Putamen (tissue), 1 donor: ENCODE measurements around the gene RAD23A.
A peak's percentile ranks its signal among the peaks of the same experiment; 100 is the strongest.
"Not testable (repeated sequence)": the region's sequence is repeated elsewhere in the genome, so short reads cannot be mapped to it uniquely, and the experiment has no call there.

Experiments used
- DNase-seq: peaks from one replicate; pipeline ENCODE4 v3.0.0-alpha.2; 2016; ENCODE audit warnings: low spot score

Gene RAD23A

GRCh38 chr19:12955575-12955974, 9.9 kb downstream of the RAD23A start:
- not testable (repeated sequence) for DNase-seq

- DNase-seq, result no peak
Measured at GRCh38 chr19:12955996-12956395, 10.3 kb downstream of the RAD23A start.

- DNase-seq, result peak; percentile 74
Measured at GRCh38 chr19:12956446-12957388, 11.1 kb downstream of the RAD23A start, which contains the start of gene GADD45GIP1. Gene GADD45GIP1 (minus strand): TSS chr19:12957223. CDS start chr19:12957212, 11 bp downstream.

- not testable (repeated sequence) for DNase-seq
Measured at GRCh38 chr19:12957389-12957952, 11.8 kb downstream of the RAD23A start.

GRCh38 chr19:12959481-12959880, 13.8 kb downstream of the RAD23A start:
- no peak for DNase-seq

DNA sequence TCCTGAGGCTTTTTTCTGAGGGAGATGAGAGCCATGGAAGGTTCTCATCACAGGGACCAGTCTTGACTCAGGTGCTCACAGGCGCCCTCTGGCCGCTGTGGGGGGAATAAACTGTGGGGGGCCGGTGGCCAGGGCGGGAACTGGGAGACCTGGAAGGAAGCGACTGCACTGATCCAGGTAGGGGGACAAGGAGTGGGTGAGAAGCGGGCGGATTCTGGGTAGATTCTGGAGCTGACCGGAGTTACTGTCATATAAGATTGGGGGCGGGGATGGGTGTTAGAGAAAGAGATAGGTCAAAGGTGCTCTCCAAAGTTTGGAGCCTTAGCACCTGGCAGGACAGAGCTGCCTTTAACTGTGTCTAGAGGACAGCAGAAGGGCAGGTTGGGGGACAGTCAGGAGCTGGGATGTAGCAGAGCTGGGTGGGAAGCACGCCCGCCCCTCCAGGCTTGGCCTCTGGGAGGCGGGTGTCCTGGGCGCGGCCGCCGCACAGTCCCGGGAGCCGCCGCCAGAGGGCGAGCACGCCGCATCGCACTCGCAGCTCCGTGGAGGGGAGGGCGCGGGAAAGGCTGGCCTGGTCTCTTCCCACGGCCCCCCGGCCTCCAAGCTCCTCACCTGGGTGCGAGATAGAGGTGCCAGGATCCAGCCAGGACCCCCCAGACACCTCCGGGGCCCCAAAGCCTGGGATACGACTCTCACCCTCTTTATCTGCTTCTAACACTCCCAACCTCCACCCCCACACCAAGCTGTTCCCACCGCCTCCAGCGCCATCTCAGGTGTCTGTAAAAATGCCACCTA, 19.6 kb downstream of the RAD23A start:
- peak; percentile 58 for DNase-seq

- DNase-seq, result no peak
Measured at GRCh38 chr19:12965812-12966135, 20.1 kb downstream of the RAD23A start.

GRCh38 chr19:12967907-12968306, 22.2 kb downstream of the RAD23A start:
- DNase-seq, result no peak

GRCh38 chr19:12969292-12969988, 23.8 kb downstream of the RAD23A start, which contains the start of gene DAND5:
Gene DAND5 (plus strand): TSS chr19:12969576. CDS start chr19:12969661, 85 bp downstream.
- peak; percentile 51 for DNase-seq

DNA sequence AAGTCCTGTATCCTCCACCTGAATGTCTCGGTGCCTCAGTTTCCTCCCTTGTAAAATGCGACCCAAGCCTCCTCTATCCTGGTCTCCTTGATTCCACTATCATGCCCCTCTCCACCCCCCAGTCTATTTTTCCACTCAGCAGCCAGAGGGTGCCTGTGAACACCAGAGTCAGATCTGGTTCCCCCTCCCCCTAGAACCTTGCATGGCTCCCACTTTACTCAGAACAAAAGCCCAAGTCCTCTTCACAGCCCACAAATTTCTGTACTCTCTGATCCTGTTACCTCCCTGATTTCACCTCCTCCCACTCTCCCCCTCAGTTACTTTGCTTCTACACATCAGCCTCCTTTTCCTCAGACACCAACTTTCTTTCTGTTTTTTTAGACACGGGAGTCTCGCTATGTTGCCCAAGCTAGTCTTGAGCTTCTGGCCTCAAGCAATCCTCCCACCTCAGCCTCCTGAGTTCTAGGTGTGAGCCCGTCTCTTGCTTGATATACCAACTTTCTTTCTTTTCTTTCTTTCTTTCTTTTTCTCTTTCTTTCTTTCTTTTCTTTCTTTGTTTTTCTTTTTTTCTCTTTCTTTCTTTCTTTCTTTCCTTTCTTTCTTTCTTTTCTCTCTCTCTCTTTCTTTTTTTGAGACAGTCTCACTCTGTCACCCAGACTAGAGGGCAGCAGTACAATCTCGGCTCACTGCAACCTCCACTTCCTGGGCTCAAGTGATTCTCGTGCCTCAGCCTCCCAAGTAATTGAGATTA, 24.6 kb downstream of the RAD23A start:
- peak; percentile 60 for DNase-seq

GRCh38 chr19:12973236-12973635, 27.6 kb downstream of the RAD23A start:
- DNase-seq, result no peak

DNA sequence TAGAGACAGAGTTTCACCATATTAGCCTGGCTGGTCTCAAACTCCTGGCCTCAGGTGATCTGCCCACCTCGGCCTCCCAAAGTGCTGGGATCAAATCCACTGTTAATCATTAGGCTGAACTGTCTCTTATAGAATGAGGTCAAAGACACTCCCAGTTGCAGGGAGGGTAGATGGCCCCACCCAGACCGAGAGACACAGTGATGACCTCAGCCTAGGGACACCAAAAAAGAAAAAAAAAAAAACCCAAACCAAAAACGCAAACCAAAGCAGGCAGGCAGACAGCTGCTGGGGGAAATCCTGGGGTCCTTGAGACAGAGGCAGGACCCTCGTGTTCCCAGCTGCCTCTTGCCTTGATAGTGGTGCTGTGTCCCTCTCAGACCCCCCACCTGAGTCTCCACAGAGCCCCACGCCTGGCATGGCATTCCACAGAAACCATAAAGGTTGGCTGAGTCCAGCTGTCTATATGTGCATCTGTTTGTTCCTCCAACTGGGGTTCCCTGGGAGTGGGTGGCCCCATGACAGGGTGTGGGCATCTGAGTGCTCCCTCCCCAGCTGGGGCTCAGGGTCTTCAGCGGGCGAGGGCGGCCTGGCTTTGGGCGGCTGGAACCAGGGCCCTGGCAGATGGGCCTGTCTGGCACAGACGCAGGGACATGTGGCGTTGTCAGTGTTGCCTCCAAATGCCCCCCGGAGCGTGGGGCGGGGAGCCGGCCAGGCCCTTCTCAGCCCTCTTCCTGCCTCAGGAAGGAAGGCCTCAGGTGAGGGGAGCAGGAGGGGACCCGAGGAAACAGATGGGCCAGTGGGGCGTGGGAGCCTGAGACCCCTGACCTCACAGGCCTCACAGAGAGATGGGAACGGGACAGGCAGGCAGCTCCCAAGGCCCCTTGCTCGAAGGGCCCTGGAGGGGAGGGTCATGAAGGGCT, 28.9 kb downstream of the RAD23A start:
- DNase-seq, result no peak

DNA sequence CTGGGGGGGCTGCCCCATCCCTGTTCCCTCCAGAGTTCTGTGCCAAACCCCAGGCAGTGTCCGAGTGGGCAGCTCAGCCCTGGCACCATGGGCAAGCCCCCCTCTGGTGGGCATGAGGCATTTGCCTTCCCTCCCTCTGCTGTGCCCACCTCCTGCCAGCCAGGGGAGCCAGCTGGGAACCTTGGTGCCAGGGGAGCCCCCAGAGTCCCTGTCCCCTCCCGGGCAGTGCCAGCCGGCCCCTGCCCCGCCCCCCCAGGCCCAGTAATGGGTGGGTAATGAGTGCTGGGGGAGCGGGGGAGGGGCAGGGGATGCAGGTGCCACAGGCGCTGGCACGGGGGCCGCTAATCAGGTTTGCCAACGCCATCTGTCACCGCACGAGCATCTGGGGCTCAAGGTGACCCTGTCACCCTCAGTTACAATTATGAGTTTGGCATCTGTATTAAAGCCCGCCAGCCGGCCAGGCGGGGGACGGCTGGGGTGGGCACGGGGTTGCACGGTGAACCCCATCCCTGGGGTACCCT, 29.6 kb downstream of the RAD23A start:
- DNase-seq, result no peak

DNA sequence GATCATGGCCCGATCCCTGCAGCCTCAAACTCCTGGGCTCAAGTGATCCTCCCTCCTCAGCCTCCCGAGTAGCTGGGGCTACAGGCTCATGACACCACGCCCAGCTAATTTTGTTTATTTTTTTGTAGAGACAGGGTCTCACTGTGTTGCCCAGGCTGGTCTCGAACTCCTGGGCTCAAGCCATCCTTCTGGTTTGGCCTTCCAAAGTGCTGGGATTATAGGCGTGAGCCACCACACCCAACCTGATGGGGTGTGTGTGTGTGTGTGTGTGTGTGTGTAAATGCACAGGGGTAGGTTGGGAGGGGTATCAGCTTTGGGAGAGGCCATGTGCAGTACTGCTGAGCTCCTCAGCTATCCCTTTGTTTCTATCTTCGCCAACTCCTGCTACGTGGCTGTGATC, 30.4 kb downstream of the RAD23A start:
- not testable (repeated sequence) for DNase-seq

DNA sequence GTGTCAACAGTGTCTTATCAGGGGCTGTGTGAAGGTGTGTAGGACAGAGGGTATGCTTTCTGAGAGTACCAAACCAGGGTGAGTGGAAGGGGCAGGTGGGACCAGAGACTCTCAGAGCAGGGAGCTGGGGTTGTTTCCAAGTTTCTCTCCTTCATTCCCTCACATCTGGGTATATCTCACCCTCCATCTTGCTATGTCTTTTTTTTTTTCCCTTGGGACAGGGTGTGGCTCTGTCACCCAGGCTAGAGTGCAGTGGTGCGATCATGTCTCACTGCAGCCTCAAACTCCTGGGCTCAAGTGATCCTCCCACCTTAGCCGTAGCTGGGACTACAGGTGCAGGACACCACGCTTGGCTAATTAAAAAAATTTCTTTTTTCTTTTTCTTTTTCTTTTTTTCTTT, 34.3 kb downstream of the RAD23A start:
- no peak for DNase-seq

DNA sequence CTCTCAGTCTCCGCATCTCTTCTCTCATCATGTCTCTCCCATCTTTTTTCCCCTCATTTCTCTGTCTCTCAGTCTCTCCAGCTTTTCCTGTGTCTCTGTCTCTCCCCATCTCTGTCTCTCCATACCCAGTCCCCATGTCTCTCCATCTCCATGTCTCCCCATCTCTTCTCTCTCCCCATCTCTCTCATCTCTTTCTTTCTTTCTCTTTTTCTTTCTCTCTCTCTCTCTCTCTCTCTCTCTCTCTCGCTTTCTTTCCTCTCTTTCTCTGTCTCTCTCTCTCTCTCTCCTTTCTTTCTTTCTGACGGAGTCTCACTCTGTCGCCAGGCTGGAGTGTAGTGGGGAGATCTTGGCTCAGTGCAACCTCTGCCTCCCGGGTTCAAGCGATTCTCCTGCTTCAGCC, 37.0 kb downstream of the RAD23A start:
- no peak for DNase-seq

DNA sequence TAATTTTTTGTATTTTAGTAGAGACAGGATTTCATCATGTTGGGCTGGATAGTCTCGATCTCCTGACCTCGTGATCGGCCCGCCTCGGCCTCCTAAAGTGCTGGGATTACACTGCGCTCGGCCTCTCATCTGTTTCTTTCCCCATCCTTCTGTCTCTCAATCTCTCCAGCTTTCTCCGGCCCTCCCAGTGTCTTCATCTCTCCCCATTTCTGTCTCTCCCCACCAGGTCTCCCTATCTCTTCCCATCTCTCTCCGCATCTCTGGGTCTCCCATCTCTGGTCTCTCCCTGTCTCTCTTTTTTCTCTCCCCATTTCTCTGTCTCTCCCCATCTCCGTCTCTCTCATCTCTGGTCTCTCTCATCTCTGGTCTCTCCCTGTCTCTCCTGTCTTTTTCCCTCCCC, 37.4 kb downstream of the RAD23A start:
- no peak for DNase-seq

DNA sequence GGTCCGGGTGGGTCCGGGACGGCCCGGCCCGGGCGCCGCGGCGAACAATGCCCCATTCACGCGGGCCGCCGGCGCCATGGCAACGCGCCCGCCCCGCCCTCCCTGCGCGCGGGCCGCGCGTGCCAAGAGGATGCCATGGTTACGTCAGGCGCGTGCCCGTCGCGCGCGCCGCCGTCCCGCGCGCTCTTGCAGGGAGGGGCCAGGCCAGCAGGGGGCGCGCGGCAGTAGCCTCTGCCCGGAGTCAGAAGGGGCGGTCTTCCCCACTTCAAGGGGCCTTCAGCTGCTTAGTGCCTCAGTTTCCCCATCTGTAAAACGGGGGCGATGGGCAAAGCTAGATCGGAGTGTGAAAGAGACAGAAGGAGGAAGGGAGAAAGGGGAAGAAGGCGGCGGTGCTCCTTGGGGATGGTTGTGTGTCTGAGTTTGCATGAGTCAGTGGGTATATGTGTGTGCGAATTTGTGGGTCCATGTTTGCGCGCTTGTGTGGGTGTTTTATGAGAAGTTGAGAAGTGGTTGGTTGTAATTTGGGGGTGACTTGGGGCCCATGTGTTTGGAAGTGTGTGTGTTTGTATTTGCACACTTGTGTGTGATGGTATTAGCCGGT, 38.0 kb downstream of the RAD23A start:
- peak; percentile 85 for DNase-seq

DNA sequence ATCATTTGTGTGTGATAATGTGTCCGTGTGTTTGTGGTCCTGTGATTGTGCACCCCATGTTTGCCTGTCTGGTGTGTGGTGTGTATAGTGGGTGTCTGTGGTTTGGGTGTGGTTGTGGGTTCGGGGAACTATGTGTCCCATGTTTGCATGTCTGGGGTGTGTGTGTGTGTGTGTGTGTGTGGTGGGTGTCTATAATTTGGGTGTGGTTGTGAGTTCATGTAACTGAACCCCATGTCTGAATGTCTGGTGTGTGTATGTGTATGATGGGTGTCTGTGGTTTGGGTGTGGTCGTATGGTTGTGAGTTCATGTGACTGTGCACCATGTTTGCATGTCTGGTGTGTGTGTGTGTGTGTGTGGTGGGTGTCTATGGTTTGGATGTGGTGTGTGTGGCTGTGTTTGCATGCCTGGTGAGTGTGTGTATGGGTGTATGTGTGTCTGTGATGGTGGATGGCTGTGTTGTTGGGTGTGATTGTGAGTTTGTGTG, 38.5 kb downstream of the RAD23A start:
- no peak for DNase-seq
